ENCODE data around the gene ATP6V0E2. TPM values are rescaled to one million over a fixed set of nuclear protein-coding genes. Genes with fewer than 3 reads are reported as not detected.

The ATP6V0E2 gene
- total RNA-seq, 4 donors from 2014 or later: 1.9 to 56.7 (median 28.4) TPM

DNA sequence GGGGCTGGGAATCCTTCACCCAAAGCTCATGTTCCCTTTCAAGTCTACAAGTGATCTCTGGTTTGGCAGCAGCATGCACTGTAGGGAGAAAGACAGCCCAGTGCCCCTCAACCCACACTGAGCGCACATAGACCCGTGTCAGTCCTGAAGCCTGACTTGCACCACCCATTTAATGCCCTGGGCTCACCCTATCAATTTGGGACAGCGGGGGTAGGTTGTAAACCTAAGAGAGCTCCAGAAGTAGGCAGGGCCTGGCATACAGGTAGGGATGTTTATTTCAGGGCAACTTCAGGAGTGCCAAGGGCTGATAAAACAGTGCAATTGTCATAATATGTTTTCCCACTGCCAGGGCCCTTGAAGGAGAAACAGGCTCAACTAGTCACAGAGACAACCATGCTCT, 3.5 kb upstream of the ATP6V0E2 start:
- H3K27ac ChIP-seq: no peak overlapping the region
- in situ Hi-C loops (cut with MboI; ENCODE audit: low pct_ligation_motif_present in 1 of 4, low pct_unique_long_range_greater_than_20kb in 1 of 4, low sequenced_read_pairs in 3 of 4): no loop called here
- H3K9me3 ChIP-seq: no peaks in the 10 kb centered on the region
- TF ChIP-seq EP300 (IDR thresholded peaks at IDR 0.05; ENCODE audit: low read depth) (no peak), POLR2AphosphoS5 (IDR thresholded peaks at IDR 0.05) (no peak), POLR2A (IDR thresholded peaks at IDR 0.05) (no peak), CTCF (IDR thresholded peaks at IDR 0.05) (no peak)
- H3K4me1 ChIP-seq: peaks cover 6 to 19% (median 17%) of the 10 kb centered on the region in 4 donors
- intact Hi-C loops (cut with DNase I; ENCODE audit: low total_unique reads): no loop called here
- H3K36me3 ChIP-seq: no peaks in the 10 kb centered on the region
- no peaks in the 10 kb centered on the region for H3K27me3 ChIP-seq
- no peak for DNase-seq
- H3K4me3 ChIP-seq: no peak overlapping the region
- 90% methylated on average over 3 of the region's 3 CpGs; no CpG with 5 or more reads in 1 of the 2 donors for WGBS, 2 donors (ENCODE audit: low coverage in 1 of 2)

DNA sequence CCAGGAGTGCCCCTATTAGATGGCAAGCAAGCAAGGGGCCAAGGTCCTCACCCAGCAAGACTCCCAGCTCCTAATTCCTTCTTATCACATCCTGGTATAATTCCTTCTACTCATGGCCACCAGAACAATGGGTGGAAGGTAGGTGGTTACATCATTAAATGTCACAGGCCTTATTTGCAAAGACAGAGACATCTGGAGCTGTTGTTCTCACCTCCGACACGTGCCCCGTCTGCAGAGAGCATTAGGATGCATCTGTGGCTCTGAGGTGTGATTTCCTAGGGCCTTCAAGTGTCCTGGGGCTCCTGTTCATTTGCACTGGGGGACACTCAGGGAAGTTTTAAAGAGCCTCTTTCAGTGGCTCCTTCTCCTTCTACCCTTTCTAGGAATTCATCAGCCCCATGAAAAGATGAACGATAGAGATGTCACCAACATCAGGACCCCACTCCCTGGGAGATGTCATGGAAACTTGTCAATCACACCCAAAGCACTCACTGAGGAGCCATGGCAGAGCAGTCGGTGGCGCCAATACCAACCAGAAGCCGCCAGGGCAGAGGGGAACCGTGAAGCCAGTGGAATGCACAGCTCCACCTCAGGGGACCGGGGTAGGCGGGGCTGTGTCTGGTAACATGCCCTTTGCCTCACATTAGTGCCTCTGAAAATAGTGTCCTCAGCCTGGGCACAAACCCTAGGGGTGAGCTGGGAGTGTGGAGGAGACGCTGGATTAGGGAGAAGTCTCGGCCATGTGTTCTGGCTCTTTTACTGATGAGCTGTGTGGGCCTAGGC, 2.9 kb upstream of the ATP6V0E2 start:
- intact Hi-C loops (cut with DNase I; ENCODE audit: low total_unique reads): no loop called here
- H3K27me3 ChIP-seq: no peaks in the 10 kb centered on the region
- DNase-seq: no peak
- peaks cover 6 to 19% (median 17%) of the 10 kb centered on the region in 4 donors for H3K4me1 ChIP-seq
- no peaks in the 10 kb centered on the region for H3K9me3 ChIP-seq
- in situ Hi-C loops (cut with MboI; ENCODE audit: low pct_ligation_motif_present in 1 of 4, low pct_unique_long_range_greater_than_20kb in 1 of 4, low sequenced_read_pairs in 3 of 4): no loop called here
- H3K4me3 ChIP-seq: no peak overlapping the region
- H3K36me3 ChIP-seq: no peaks in the 10 kb centered on the region
- TF ChIP-seq POLR2AphosphoS5 (IDR thresholded peaks at IDR 0.05): no peak
- no peak for TF ChIP-seq EP300 (IDR thresholded peaks at IDR 0.05; ENCODE audit: low read depth)
- TF ChIP-seq POLR2A (IDR thresholded peaks at IDR 0.05): no peak
- TF ChIP-seq CTCF (IDR thresholded peaks at IDR 0.05): no peak
- 67 to 91% methylated on average over 3 to 12 of the region's 12 CpGs for WGBS, 2 donors (ENCODE audit: low coverage in 1 of 2)
- no peak overlapping the region for H3K27ac ChIP-seq

GRCh38 chr7:149871576-149871975, 2.2 kb upstream of the ATP6V0E2 start:
- Histone ChIP-seq H3K27me3 (no peaks in the 10 kb centered on the region), H3K4me1 (peaks cover 6 to 19% (median 17%) of the 10 kb centered on the region in 4 donors), H3K9me3 (no peaks in the 10 kb centered on the region), H3K27ac (no peak overlapping the region), H3K4me3 (no peak overlapping the region), H3K36me3 (no peaks in the 10 kb centered on the region)
- in situ Hi-C loops (cut with MboI; ENCODE audit: low pct_ligation_motif_present in 1 of 4, low pct_unique_long_range_greater_than_20kb in 1 of 4, low sequenced_read_pairs in 3 of 4) (no loop called here), intact Hi-C loops (cut with DNase I; ENCODE audit: low total_unique reads) (no loop called here)
- 67 to 85% methylated on average over 1 of the region's 1 CpG for WGBS, 2 donors (ENCODE audit: low coverage in 1 of 2)
- TF ChIP-seq POLR2AphosphoS5 (IDR thresholded peaks at IDR 0.05): no peak
- DNase-seq: no peak

DNA sequence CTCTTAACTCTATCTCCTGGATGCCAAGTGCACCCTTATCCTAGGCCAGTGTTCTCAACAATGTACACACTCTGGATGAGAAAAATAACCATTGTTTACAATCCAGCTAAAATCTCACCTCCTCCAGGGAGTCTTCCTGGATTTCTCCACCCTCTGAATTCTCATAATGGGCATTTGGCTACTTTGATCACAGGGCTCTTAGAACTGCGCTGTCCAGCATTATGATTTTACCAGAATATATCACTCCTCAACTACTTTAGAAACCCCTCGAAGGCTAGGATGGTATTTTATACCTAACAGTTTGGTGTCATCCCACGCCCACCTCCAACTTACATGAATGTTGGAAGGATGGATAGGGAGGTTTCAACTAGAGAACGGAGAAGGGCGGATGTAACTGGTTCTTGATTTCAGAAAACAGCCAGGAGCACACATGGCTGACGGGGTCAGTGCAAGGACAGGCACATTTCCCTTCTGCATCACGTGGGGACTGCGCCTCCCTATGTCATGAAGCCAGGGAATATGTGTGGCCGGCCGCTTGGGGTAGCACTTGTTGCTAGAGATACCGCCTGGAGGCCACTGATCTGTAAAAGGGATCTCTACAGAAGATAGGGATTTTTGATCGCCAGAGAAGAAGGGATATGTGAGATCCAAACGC, 1.2 kb upstream of the ATP6V0E2 start:
- Histone ChIP-seq H3K27ac (peak overlapping the region; percentile 85 to 92 (median 90)), H3K4me3 (peak overlapping the region in 3 of 4 donors; percentile 66 to 72 (median 71)), H3K36me3 (no peaks in the 10 kb centered on the region), H3K27me3 (no peaks in the 10 kb centered on the region), H3K4me1 (peaks cover 6 to 19% (median 17%) of the 10 kb centered on the region in 4 donors), H3K9me3 (no peaks in the 10 kb centered on the region)
- intact Hi-C loops (cut with DNase I; ENCODE audit: low total_unique reads): no loop called here
- in situ Hi-C loops (cut with MboI; ENCODE audit: low pct_ligation_motif_present in 1 of 4, low pct_unique_long_range_greater_than_20kb in 1 of 4, low sequenced_read_pairs in 3 of 4): no loop called here
- 0 to 22% methylated on average over 3 to 13 of the region's 13 CpGs for WGBS, 2 donors (ENCODE audit: low coverage in 1 of 2)
- TF ChIP-seq POLR2AphosphoS5 (IDR thresholded peaks at IDR 0.05): peak; percentile 52 to 67 (median 66)
- TF ChIP-seq CTCF (IDR thresholded peaks at IDR 0.05): peak in 3 of 5 experiments; percentile 18 to 47 (median 39)
- TF ChIP-seq POLR2A (IDR thresholded peaks at IDR 0.05): peak; percentile 41
- no peak for TF ChIP-seq EP300 (IDR thresholded peaks at IDR 0.05; ENCODE audit: low read depth)
- DNase-seq: peak; percentile 77

All from transverse colon (tissue), 4 donors.